Glutamatergic neuron (in vitro differentiated cells): Measurements from ENCODE around the gene MBTPS1. TPM values are rescaled to one million over a fixed set of nuclear protein-coding genes. Genes with fewer than 3 reads are reported as not detected.

Source experiments
- DNase-seq: peaks from one replicate; pipeline ENCODE4 v3.0.0; 2022
- H3K27ac Mint-ChIP-seq: one replicate; pipeline ENCODE4 v1.8.0; 2020; ENCODE audit warnings: mild to moderate bottlenecking, mixed read lengths, inconsistent platforms; ENCODE audit not compliant: unreplicated experiment
- H3K27me3 Mint-ChIP-seq: one replicate; pipeline ENCODE4 v1.8.0; 2020; ENCODE audit warnings: mild to moderate bottlenecking, moderate library complexity, mixed read lengths, inconsistent platforms; ENCODE audit not compliant: unreplicated experiment
- H3K36me3 Mint-ChIP-seq: one replicate; pipeline ENCODE4 v1.8.0; 2020; ENCODE audit warnings: mild to moderate bottlenecking, mixed read lengths, inconsistent platforms; ENCODE audit not compliant: unreplicated experiment
- H3K4me1 Mint-ChIP-seq: one replicate; pipeline ENCODE4 v1.8.0; 2020; ENCODE audit warnings: mild to moderate bottlenecking, low read depth, mixed read lengths, inconsistent platforms; ENCODE audit not compliant: unreplicated experiment
- H3K4me3 Mint-ChIP-seq: one replicate; pipeline ENCODE4 v1.8.0; 2020; ENCODE audit warnings: mild to moderate bottlenecking, mixed read lengths, inconsistent platforms; ENCODE audit not compliant: unreplicated experiment
- H3K9me3 Mint-ChIP-seq: one replicate; pipeline ENCODE4 v1.8.0; 2020; ENCODE audit warnings: mild to moderate bottlenecking, moderate library complexity, mixed read lengths, inconsistent platforms; ENCODE audit not compliant: unreplicated experiment
- total RNA-seq: library from RNA; stranded (reverse); fragmentation: NEBNext Ultra II Directional; extraction: Animal tissue kit (Norgen Biotek cat#: 25700); gene quantifications from one replicate; pipeline ENCODE4 v1.2.1, GENCODE V29; 2021; ENCODE audit not compliant: unreplicated experiment
- TF ChIP-seq, protein P1 (sequence below): fragments of 200-600 bp; sonication (generic); IDR thresholded peaks from one replicate; pipeline ENCODE4 v1.5.0; 2021; ENCODE audit not compliant: partially characterized antibody, unreplicated experiment

The MBTPS1 gene
- total RNA-seq, 1 donor from 2014 or later = 105 TPM

DNA sequence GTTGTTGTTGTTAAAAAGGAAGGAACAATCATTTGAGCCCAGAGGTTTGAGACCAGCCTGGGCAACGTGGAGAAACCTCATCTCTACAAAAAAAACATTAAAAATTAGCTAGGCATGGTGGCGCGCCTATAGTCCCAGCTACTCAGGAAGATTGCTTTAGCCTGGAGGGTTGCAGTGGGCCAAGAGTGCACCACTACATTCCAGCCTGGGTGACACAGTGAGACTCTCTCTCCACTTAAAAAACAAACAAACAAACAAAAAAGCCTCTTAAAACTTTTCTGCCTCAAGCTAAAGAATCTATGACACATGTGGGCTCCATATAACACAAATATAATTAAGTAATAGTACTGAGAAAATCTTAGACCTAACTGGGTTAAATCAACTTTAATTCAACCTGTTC, 12.5 kb downstream of the MBTPS1 start:
- Mint-ChIP-seq H3K4me1 (peaks cover 21% of the 10 kb centered on the region), H3K4me3 (no peak overlapping the region), H3K27ac (no peak overlapping the region), H3K36me3 (no peaks in the 10 kb centered on the region), H3K27me3 (peaks cover 5% of the 10 kb centered on the region), H3K9me3 (peaks cover 2% of the 10 kb centered on the region)
- TF ChIP-seq, protein P1, sequence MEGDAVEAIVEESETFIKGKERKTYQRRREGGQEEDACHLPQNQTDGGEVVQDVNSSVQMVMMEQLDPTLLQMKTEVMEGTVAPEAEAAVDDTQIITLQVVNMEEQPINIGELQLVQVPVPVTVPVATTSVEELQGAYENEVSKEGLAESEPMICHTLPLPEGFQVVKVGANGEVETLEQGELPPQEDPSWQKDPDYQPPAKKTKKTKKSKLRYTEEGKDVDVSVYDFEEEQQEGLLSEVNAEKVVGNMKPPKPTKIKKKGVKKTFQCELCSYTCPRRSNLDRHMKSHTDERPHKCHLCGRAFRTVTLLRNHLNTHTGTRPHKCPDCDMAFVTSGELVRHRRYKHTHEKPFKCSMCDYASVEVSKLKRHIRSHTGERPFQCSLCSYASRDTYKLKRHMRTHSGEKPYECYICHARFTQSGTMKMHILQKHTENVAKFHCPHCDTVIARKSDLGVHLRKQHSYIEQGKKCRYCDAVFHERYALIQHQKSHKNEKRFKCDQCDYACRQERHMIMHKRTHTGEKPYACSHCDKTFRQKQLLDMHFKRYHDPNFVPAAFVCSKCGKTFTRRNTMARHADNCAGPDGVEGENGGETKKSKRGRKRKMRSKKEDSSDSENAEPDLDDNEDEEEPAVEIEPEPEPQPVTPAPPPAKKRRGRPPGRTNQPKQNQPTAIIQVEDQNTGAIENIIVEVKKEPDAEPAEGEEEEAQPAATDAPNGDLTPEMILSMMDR = no peak
- no peak for DNase-seq

- Mint-ChIP-seq H3K4me3 (no peak overlapping the region), H3K9me3 (peaks cover 2% of the 10 kb centered on the region), H3K36me3 (no peaks in the 10 kb centered on the region)
Measured at GRCh38 chr16:84103678-84104077, 13.1 kb downstream of the MBTPS1 start.

DNA sequence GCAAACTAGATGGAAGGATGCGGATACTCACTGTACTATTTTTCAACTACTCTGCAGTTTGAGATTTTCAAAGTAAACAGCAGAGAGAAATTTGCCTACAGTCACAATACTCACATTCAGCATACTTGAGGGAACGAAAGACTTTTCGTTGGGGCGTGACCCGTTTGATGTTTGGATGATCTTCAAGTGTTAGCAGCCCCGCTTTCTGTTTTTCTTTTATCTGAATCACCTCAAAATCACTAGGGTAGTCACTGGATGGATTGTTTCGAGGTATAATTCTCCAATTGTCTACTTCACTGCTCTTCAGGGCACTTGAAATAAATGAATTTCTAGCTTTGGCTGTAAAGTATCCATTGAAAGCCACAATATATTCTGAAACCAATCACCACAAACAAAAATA, 17.8 kb downstream of the MBTPS1 start:
- Mint-ChIP-seq H3K27me3 (no peaks in the 10 kb centered on the region), H3K36me3 (no peaks in the 10 kb centered on the region), H3K4me3 (no peak overlapping the region), H3K27ac (peak overlapping the region; percentile 19), H3K4me1 (peaks cover 15% of the 10 kb centered on the region), H3K9me3 (no peaks in the 10 kb centered on the region)
- DNase-seq = no peak
- TF ChIP-seq, protein P1 = no peak

More at GRCh38 chr16:84103678-84104077, 13.1 kb downstream of the MBTPS1 start:
- no peak for DNase-seq
- no peak overlapping the region for H3K27ac Mint-ChIP-seq
- TF ChIP-seq, protein P1 = no peak
- H3K27me3 Mint-ChIP-seq = peaks cover 5% of the 10 kb centered on the region
- peaks cover 18% of the 10 kb centered on the region for H3K4me1 Mint-ChIP-seq

- H3K4me1 Mint-ChIP-seq = peaks cover 27% of the 10 kb centered on the region
- H3K4me3 Mint-ChIP-seq = no peak overlapping the region
- peaks cover 2% of the 10 kb centered on the region for H3K9me3 Mint-ChIP-seq
- TF ChIP-seq, protein P1 = no peak
- no peak for DNase-seq
- H3K36me3 Mint-ChIP-seq = no peaks in the 10 kb centered on the region
- H3K27me3 Mint-ChIP-seq = peaks cover under 1% of the 10 kb centered on the region
- no peak overlapping the region for H3K27ac Mint-ChIP-seq
Measured at GRCh38 chr16:84096447-84097005, 20.2 kb downstream of the MBTPS1 start.

GRCh38 chr16:84095466-84095865, 21.3 kb downstream of the MBTPS1 start:
- peak overlapping the region; percentile 63 for H3K27ac Mint-ChIP-seq

More at GRCh38 chr16:84095466-84095865, 21.3 kb downstream of the MBTPS1 start:
- peak overlapping the region; percentile 20 for H3K4me3 Mint-ChIP-seq
- H3K9me3 Mint-ChIP-seq = peaks cover 5% of the 10 kb centered on the region
- peaks cover 6% of the 10 kb centered on the region for H3K27me3 Mint-ChIP-seq
- peaks cover 35% of the 10 kb centered on the region for H3K4me1 Mint-ChIP-seq
- no peaks in the 10 kb centered on the region for H3K36me3 Mint-ChIP-seq
- TF ChIP-seq, protein P1 = no peak
- no peak for DNase-seq
